Muscle layer of colon (tissue), 2 donors: ENCODE measurements around the gene PDYN.
A peak's percentile ranks its signal among the peaks of the same experiment; 100 is the strongest.

Source experiments
- H3K27ac ChIP-seq: one replicate; pipeline ENCODE4 v1.7.0; 2013; ENCODE audit warnings: low read depth, mild to moderate bottlenecking, low read length, moderate library complexity
- H3K27me3 ChIP-seq, 2 donors: one replicate each; pipeline ENCODE4 v1.7.0; 2013; ENCODE audit warnings: low read length in 2 of 2, mild to moderate bottlenecking in 2 of 2; ENCODE audit not compliant: insufficient read depth in 2 of 2, control insufficient read depth in 1 of 2
- H3K36me3 ChIP-seq: one replicate; pipeline ENCODE4 v1.7.0; 2013; ENCODE audit warnings: mild to moderate bottlenecking, low read length; ENCODE audit not compliant: insufficient read depth
- H3K4me1 ChIP-seq: one replicate; pipeline ENCODE4 v1.7.0; 2013; ENCODE audit warnings: mild to moderate bottlenecking, low read length; ENCODE audit not compliant: insufficient read depth
- H3K4me3 ChIP-seq, 2 donors: one replicate each; pipeline ENCODE4 v1.7.0; 2013; ENCODE audit warnings: low read length in 2 of 2, low read depth in 1 of 2, mild to moderate bottlenecking in 1 of 2, moderate library complexity in 1 of 2
- H3K9ac ChIP-seq: one replicate; pipeline ENCODE4 v1.7.0; 2013; ENCODE audit warnings: low read length
- H3K9me3 ChIP-seq: one replicate; pipeline ENCODE4 v1.7.0; 2013; ENCODE audit warnings: mild to moderate bottlenecking, low read length
- donor health status: abdominal sarcoma.
- donor health status: Adenocarcinoma of cecum.

PDYN gene

DNA sequence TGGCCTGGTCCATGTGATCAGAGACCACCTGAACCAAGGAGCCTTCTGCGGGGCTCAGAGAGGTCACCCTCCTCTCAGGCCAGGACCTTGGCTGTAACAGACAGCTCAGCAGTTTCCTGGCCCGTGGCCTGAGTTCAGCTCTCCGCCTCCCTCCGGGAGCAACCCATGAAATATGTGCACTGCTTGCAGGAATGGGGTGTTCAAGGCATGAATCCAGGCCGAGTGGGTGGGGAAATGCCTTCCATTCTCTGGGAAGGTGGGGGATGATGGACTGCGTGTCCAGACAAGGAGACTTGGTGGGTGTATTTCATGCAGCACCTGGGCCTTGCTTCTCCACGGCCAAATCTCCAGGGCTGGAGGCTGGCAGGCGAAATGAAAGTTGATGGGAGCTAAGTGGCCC lies 52.6 kb downstream of the PDYN start:
- no peaks in the 10 kb centered on the region for H3K27me3 ChIP-seq
- H3K9me3 ChIP-seq: no peaks in the 10 kb centered on the region
- no peak overlapping the region for H3K27ac ChIP-seq
- peaks cover 10% of the 10 kb centered on the region for H3K4me1 ChIP-seq
- peak overlapping the region in 1 of 2 donors; percentile 23 for H3K4me3 ChIP-seq
- H3K36me3 ChIP-seq: peaks cover 12% of the 10 kb centered on the region
- H3K9ac ChIP-seq: no peak overlapping the region

GRCh38 chr20:1940581-1940980 lies 53.3 kb downstream of the PDYN start:
- H3K9ac ChIP-seq: no peak overlapping the region
- H3K27me3 ChIP-seq: no peaks in the 10 kb centered on the region
- peaks cover 17% of the 10 kb centered on the region for H3K4me1 ChIP-seq
- no peak overlapping the region for H3K27ac ChIP-seq
- no peaks in the 10 kb centered on the region for H3K9me3 ChIP-seq
- no peak overlapping the region for H3K4me3 ChIP-seq
- peaks cover 12% of the 10 kb centered on the region for H3K36me3 ChIP-seq

GRCh38 chr20:1939270-1939595 lies 54.6 kb downstream of the PDYN start:
- peaks cover 30% of the 10 kb centered on the region for H3K4me1 ChIP-seq
- H3K27ac ChIP-seq: no peak overlapping the region
- H3K4me3 ChIP-seq: no peak overlapping the region
- H3K9ac ChIP-seq: no peak overlapping the region
- H3K9me3 ChIP-seq: no peaks in the 10 kb centered on the region
- H3K36me3 ChIP-seq: peaks cover 12% of the 10 kb centered on the region
- no peaks in the 10 kb centered on the region for H3K27me3 ChIP-seq

GRCh38 chr20:1938464-1939269 lies 55.2 kb downstream of the PDYN start:
- Histone ChIP-seq H3K36me3 (peaks cover 12% of the 10 kb centered on the region), H3K27me3 (no peaks in the 10 kb centered on the region), H3K4me1 (peaks cover 36% of the 10 kb centered on the region), H3K4me3 (no peak overlapping the region), H3K27ac (no peak overlapping the region), H3K9ac (no peak overlapping the region), H3K9me3 (no peaks in the 10 kb centered on the region)

- Histone ChIP-seq H3K36me3 (peaks cover 12% of the 10 kb centered on the region), H3K9me3 (no peaks in the 10 kb centered on the region), H3K27ac (no peak overlapping the region), H3K27me3 (no peaks in the 10 kb centered on the region), H3K9ac (no peak overlapping the region), H3K4me3 (no peak overlapping the region), H3K4me1 (peaks cover 47% of the 10 kb centered on the region)
These were observed 56.4 kb downstream of the PDYN start for GRCh38 chr20:1937316-1937976.

GRCh38 chr20:1935696-1936366 lies 58.0 kb downstream of the PDYN start:
- Histone ChIP-seq H3K9me3 (no peaks in the 10 kb centered on the region), H3K4me3 (no peak overlapping the region), H3K9ac (no peak overlapping the region), H3K36me3 (peaks cover 12% of the 10 kb centered on the region), H3K27me3 (no peaks in the 10 kb centered on the region), H3K4me1 (peaks cover 37% of the 10 kb centered on the region), H3K27ac (peak overlapping the region; percentile 81)

DNA sequence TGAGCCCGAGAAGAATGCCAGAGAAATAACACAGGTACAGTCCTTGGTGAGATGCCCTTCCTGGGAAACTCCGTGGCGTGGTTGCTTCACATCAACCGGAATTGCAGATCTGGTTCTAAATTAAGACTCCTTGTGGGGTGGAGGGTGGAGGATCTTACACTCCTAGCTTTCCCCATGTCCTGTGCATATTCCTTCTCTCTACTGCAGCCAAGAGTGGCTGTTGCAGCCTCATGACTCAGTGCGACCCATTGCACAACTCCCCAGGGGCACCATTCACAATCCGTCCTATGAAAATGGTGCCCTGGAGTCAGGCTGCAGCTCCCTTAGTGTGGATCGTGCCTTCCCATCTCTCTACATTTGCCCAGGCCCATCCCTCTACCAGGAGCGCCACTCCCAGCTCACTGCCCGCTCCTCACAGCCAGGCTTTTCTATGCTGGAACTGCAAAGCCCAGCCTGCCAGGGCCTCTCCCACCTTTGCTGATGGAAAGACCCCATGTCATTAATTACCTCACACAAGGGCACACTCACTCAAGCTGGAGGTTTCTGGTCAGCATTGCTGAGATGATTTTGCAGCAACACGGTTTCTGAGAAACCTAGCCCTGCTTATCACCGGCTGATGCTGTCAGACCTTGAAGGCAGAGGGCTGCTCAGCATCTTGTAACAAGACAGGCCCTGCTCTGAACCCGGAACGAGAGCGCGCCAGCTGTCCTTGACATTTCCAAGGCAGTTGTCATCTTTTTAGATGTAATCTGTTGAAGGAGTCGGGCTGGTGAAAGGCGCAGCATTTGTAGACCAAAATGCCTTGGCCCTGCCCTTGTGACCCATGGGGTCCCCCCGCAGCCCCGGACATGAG lies 58.9 kb downstream of the PDYN start:
- Histone ChIP-seq H3K27me3 (no peaks in the 10 kb centered on the region), H3K9ac (no peak overlapping the region), H3K4me3 (no peak overlapping the region), H3K9me3 (no peaks in the 10 kb centered on the region), H3K27ac (peak overlapping the region; percentile 81), H3K4me1 (peaks cover 36% of the 10 kb centered on the region), H3K36me3 (peaks cover 12% of the 10 kb centered on the region)

DNA sequence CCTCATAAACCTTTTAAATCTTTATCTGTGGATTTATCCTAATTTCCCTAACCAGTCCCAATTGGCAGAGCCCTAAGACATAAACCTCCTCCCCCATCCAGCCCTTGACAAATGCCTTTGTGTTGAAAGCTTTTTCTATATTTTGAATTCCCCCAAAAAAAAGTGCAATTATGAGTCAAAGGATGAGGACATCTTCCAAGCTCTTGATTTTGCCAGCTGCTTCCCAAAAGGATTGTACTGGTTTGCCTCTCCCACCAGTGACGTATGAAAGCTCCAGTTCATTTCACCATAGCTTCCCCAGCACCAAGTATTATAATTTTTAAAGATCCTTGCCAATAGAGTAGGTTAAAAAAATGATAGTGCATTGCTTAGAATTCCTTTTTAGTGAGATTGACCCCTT lies 59.7 kb downstream of the PDYN start:
- Histone ChIP-seq H3K36me3 (peaks cover 13% of the 10 kb centered on the region), H3K9ac (no peak overlapping the region), H3K27ac (no peak overlapping the region)

DNA sequence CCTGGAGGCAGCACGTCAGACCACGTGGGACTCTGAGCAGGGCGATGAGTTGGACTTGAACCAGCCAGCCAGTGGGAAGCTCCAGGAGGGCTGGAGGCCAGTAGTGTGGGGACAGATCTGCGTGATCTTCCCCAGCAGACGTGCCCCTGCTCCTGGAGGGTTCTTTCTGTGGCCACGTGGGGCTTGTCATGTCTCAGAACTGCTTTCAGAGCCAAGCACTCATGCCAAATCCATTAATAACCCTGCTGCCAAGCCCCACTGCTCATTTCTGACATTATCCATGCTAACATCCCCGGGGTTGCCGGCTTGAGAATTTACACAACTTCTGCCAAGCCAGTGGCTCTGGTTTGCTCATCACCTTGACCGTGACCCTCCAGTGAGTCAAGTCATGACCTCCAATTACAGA lies 60.4 kb downstream of the PDYN start:
- H3K9me3 ChIP-seq: no peaks in the 10 kb centered on the region
- peak overlapping the region; percentile 14 for H3K27ac ChIP-seq
- no peak overlapping the region for H3K9ac ChIP-seq
- H3K4me3 ChIP-seq: no peak overlapping the region
- peaks cover 36% of the 10 kb centered on the region for H3K4me1 ChIP-seq
- peaks cover 7% of the 10 kb centered on the region for H3K36me3 ChIP-seq
- no peaks in the 10 kb centered on the region for H3K27me3 ChIP-seq

More for the DNA sequence above, 59.7 kb downstream of the PDYN start:
- Histone ChIP-seq H3K4me1 (peaks cover 36% of the 10 kb centered on the region), H3K27me3 (no peaks in the 10 kb centered on the region), H3K4me3 (no peak overlapping the region), H3K9me3 (no peaks in the 10 kb centered on the region)

GRCh38 chr20:1932971-1933370 lies 60.9 kb downstream of the PDYN start:
- Histone ChIP-seq H3K9me3 (no peaks in the 10 kb centered on the region), H3K36me3 (peaks cover 3% of the 10 kb centered on the region), H3K9ac (no peak overlapping the region), H3K4me1 (peaks cover 36% of the 10 kb centered on the region), H3K4me3 (no peak overlapping the region), H3K27ac (peak overlapping the region; percentile 14), H3K27me3 (no peaks in the 10 kb centered on the region)

- Histone ChIP-seq H3K4me3 (no peak overlapping the region), H3K27me3 (no peaks in the 10 kb centered on the region), H3K9me3 (no peaks in the 10 kb centered on the region), H3K4me1 (peaks cover 36% of the 10 kb centered on the region), H3K36me3 (peaks cover 9% of the 10 kb centered on the region), H3K9ac (no peak overlapping the region), H3K27ac (no peak overlapping the region)
These were observed 62.0 kb downstream of the PDYN start for GRCh38 chr20:1931830-1932229.
